GM23248 (cell line): ENCODE measurements around the gene SLC30A10.

Experiments used
- EZH2 ChIP-seq: fragments of 200-600 bp; sonication (generic); IDR thresholded peaks from 2 replicates; pipeline ENCODE4 v1.6.1; 2018; ENCODE audit warnings: antibody characterized with exemption, mild to moderate bottlenecking; ENCODE audit not compliant: insufficient read depth, poor library complexity, severe bottlenecking
- EZH2phosphoT487 ChIP-seq: fragments of 200-600 bp; sonication (generic); IDR thresholded peaks from 2 replicates; pipeline ENCODE4 v1.6.1; 2018; ENCODE audit warnings: antibody characterized with exemption, moderate library complexity, mild to moderate bottlenecking, low read depth; ENCODE audit not compliant: insufficient read depth

DNA sequence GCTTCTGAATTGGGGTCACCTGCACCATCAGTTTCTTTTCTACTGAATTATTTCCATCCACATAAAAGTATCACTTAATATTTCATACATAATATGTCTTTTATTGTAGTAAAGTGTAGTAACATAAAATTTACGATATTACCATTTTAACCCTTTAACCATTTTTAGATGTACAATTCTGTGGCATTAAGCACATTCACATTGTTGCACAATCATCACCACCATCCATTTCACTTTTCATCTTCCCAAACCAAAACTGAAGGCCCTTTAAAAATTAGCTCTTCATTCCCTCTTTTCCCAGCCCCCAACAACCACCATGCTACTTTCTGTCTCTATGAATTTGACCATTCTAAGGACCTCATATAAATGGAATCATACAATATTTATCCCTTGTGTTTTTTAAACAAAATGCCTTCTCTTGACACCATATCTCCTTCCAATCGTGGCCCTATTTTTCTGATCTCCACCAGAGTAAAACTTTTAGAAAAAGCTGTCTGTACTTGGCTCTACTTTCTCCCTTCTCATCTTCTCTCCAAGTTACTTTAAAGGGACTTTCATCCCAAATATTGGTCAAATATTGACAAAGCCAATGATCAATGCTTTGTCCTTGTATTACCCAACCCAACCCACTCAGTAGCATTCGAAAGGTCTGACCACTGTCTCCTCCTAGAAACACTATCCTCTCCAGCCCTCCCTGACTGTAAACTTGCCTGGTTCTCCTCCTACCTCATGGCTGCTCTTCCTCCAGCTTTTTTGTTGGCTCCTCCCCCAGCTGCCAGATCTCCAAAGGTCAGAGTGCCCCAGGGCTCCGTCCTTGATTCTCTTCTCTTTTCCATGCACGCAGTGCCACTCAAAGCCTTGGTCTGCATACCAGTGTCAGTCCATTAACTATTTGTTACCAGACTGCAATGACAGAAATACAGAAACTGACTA, 44.7 kb downstream of the SLC30A10 start:
- TF ChIP-seq EZH2: no peak
- no peak for TF ChIP-seq EZH2phosphoT487
